ENCODE measurements around the gene ZFC3H1.

Gene ZFC3H1

GRCh38 chr12:71636704-71637115, 26.9 kb downstream of the ZFC3H1 start:
- peaks cover 51% of the 10 kb centered on the region for H3K36me3 Mint-ChIP-seq
- peaks cover 11% of the 10 kb centered on the region for H3K4me1 Mint-ChIP-seq
- no peaks in the 10 kb centered on the region for H3K9me3 Mint-ChIP-seq
- H3K4me3 Mint-ChIP-seq = no peak overlapping the region
- peak overlapping the region; percentile 57 for H3K27ac Mint-ChIP-seq
- no peaks in the 10 kb centered on the region for H3K27me3 Mint-ChIP-seq
- ATAC-seq = no peak

- no peak for ATAC-seq
- no peaks in the 10 kb centered on the region for H3K27me3 Mint-ChIP-seq
- no peak overlapping the region for H3K27ac Mint-ChIP-seq
- no peak overlapping the region for H3K4me3 Mint-ChIP-seq
- peaks cover 11% of the 10 kb centered on the region for H3K4me1 Mint-ChIP-seq
- H3K9me3 Mint-ChIP-seq = no peaks in the 10 kb centered on the region
- peaks cover 28% of the 10 kb centered on the region for H3K36me3 Mint-ChIP-seq
Measured at GRCh38 chr12:71627438-71628002, 36.1 kb downstream of the ZFC3H1 start.

- H3K36me3 Mint-ChIP-seq = peaks cover 28% of the 10 kb centered on the region
- no peak overlapping the region for H3K4me3 Mint-ChIP-seq
- no peaks in the 10 kb centered on the region for H3K9me3 Mint-ChIP-seq
- ATAC-seq = no peak
- H3K4me1 Mint-ChIP-seq = peaks cover 17% of the 10 kb centered on the region
- H3K27me3 Mint-ChIP-seq = no peaks in the 10 kb centered on the region
- no peak overlapping the region for H3K27ac Mint-ChIP-seq
Measured at GRCh38 chr12:71626768-71627167, 36.9 kb downstream of the ZFC3H1 start.

- Mint-ChIP-seq H3K4me1 (peaks cover 24% of the 10 kb centered on the region), H3K27me3 (no peaks in the 10 kb centered on the region), H3K27ac (peak overlapping the region; percentile 66), H3K36me3 (peaks cover 35% of the 10 kb centered on the region), H3K4me3 (no peak overlapping the region), H3K9me3 (no peaks in the 10 kb centered on the region)
- peak; percentile 58 for ATAC-seq
Measured at GRCh38 chr12:71626098-71626497, 37.5 kb downstream of the ZFC3H1 start.

- Mint-ChIP-seq H3K4me1 (peaks cover 24% of the 10 kb centered on the region), H3K27me3 (no peaks in the 10 kb centered on the region), H3K36me3 (peaks cover 41% of the 10 kb centered on the region), H3K4me3 (no peak overlapping the region), H3K9me3 (no peaks in the 10 kb centered on the region), H3K27ac (peak overlapping the region; percentile 66)
- no peak for ATAC-seq
Measured at GRCh38 chr12:71625476-71625875, 38.2 kb downstream of the ZFC3H1 start.

GRCh38 chr12:71621938-71622337, 41.7 kb downstream of the ZFC3H1 start:
- no peaks in the 10 kb centered on the region for H3K27me3 Mint-ChIP-seq
- peaks cover 58% of the 10 kb centered on the region for H3K36me3 Mint-ChIP-seq
- ATAC-seq = no peak
- H3K9me3 Mint-ChIP-seq = no peaks in the 10 kb centered on the region
- H3K4me3 Mint-ChIP-seq = no peak overlapping the region
- H3K4me1 Mint-ChIP-seq = peaks cover 24% of the 10 kb centered on the region
- peak overlapping the region; percentile 50 for H3K27ac Mint-ChIP-seq

GRCh38 chr12:71610031-71610795, 53.4 kb downstream of the ZFC3H1 start:
- no peak for ATAC-seq
- no peaks in the 10 kb centered on the region for H3K4me1 Mint-ChIP-seq
- no peaks in the 10 kb centered on the region for H3K27me3 Mint-ChIP-seq
- no peaks in the 10 kb centered on the region for H3K9me3 Mint-ChIP-seq
- H3K4me3 Mint-ChIP-seq = no peak overlapping the region
- peak overlapping the region; percentile 59 for H3K27ac Mint-ChIP-seq
- H3K36me3 Mint-ChIP-seq = peaks cover 71% of the 10 kb centered on the region

- Mint-ChIP-seq H3K36me3 (peaks cover 67% of the 10 kb centered on the region), H3K27ac (no peak overlapping the region), H3K27me3 (no peaks in the 10 kb centered on the region), H3K4me1 (no peaks in the 10 kb centered on the region), H3K9me3 (no peaks in the 10 kb centered on the region), H3K4me3 (no peak overlapping the region)
- no peak for ATAC-seq
Measured at GRCh38 chr12:71607494-71608330, 55.9 kb downstream of the ZFC3H1 start.

- Mint-ChIP-seq H3K4me1 (no peaks in the 10 kb centered on the region), H3K9me3 (peaks cover 1% of the 10 kb centered on the region), H3K27me3 (no peaks in the 10 kb centered on the region), H3K4me3 (no peak overlapping the region), H3K36me3 (peaks cover 41% of the 10 kb centered on the region), H3K27ac (no peak overlapping the region)
- ATAC-seq = no peak
Measured at GRCh38 chr12:71605039-71605438, 58.6 kb downstream of the ZFC3H1 start.

GRCh38 chr12:71602761-71603577, 60.7 kb downstream of the ZFC3H1 start:
- no peak for ATAC-seq
- Mint-ChIP-seq H3K36me3 (peaks cover 23% of the 10 kb centered on the region), H3K27ac (no peak overlapping the region), H3K27me3 (no peaks in the 10 kb centered on the region), H3K4me3 (no peak overlapping the region), H3K4me1 (no peaks in the 10 kb centered on the region), H3K9me3 (peaks cover 12% of the 10 kb centered on the region)

GRCh38 chr12:71601546-71601945, 62.1 kb downstream of the ZFC3H1 start:
- H3K4me1 Mint-ChIP-seq = no peaks in the 10 kb centered on the region
- peaks cover 11% of the 10 kb centered on the region for H3K36me3 Mint-ChIP-seq
- no peak for ATAC-seq
- peaks cover 12% of the 10 kb centered on the region for H3K9me3 Mint-ChIP-seq
- no peak overlapping the region for H3K4me3 Mint-ChIP-seq
- H3K27me3 Mint-ChIP-seq = no peaks in the 10 kb centered on the region
- no peak overlapping the region for H3K27ac Mint-ChIP-seq

GRCh38 chr12:71599210-71599609, 64.4 kb downstream of the ZFC3H1 start:
- no peaks in the 10 kb centered on the region for H3K4me1 Mint-ChIP-seq
- H3K4me3 Mint-ChIP-seq = no peak overlapping the region
- H3K27me3 Mint-ChIP-seq = peaks cover 19% of the 10 kb centered on the region
- no peak for ATAC-seq
- H3K36me3 Mint-ChIP-seq = no peaks in the 10 kb centered on the region
- peaks cover 12% of the 10 kb centered on the region for H3K9me3 Mint-ChIP-seq
- no peak overlapping the region for H3K27ac Mint-ChIP-seq

- Mint-ChIP-seq H3K27ac (no peak overlapping the region), H3K9me3 (peaks cover 4% of the 10 kb centered on the region), H3K36me3 (no peaks in the 10 kb centered on the region), H3K4me3 (no peak overlapping the region), H3K27me3 (peaks cover 57% of the 10 kb centered on the region), H3K4me1 (no peaks in the 10 kb centered on the region)
- no peak for ATAC-seq
Measured at GRCh38 chr12:71594214-71594948, 69.3 kb downstream of the ZFC3H1 start.

- H3K27me3 Mint-ChIP-seq = peaks cover 60% of the 10 kb centered on the region
- no peaks in the 10 kb centered on the region for H3K4me1 Mint-ChIP-seq
- no peaks in the 10 kb centered on the region for H3K9me3 Mint-ChIP-seq
- H3K4me3 Mint-ChIP-seq = no peak overlapping the region
- no peaks in the 10 kb centered on the region for H3K36me3 Mint-ChIP-seq
- no peak for ATAC-seq
- no peak overlapping the region for H3K27ac Mint-ChIP-seq
Measured at GRCh38 chr12:71592841-71593240, 70.8 kb downstream of the ZFC3H1 start.

All from stimulated activated memory B cell treated with anti-CD40 and anti-IgM and Interleukin-4, amounts not matched to agents 10 μg/mL and 1 μg/mL and 100 μg/mL, for 72 hours (primary cell).